IMR-90 (cell line): ENCODE measurements around the gene CRYBG2. TPM values are rescaled to one million over a fixed set of nuclear protein-coding genes. Genes with fewer than 3 reads are reported as not detected.

Experiments
- ATAC-seq: fragments of 200-7000 bp; cut with Tn5 transposase; 2 replicates; pipeline ENCODE4 v1.9.1; 2020; ENCODE audit warnings: low read depth, mild to moderate bottlenecking, moderate library complexity
- BruUV-seq: library from RNA; stranded (reverse); fragments of 400-500 nt; replicated peaks from 2 replicates; lab custom pipeline; 2021; lab: Mats Ljungman, UMichigan
- CTCF ChIA-PET: fragments of 300-600 bp; formaldehyde crosslinking; extraction: SDS; loops from one replicate; lab custom pipeline; 2021; ENCODE audit warnings: antibody characterized with exemption; lab: Yijun Ruan, JAX
- POLR2A ChIA-PET: fragments of 300-600 bp; sonication (Branson Sonifier 250); formaldehyde crosslinking; loops from one replicate; lab custom pipeline; 2022; ENCODE audit warnings: antibody characterized with exemption; ENCODE audit not compliant: unreplicated experiment; lab: Charles Lee
- DNase-seq: peaks from one replicate; pipeline ENCODE4 v3.0.0; 2013
- H2AFZ ChIP-seq: replicated peaks from 2 replicates; pipeline ENCODE3; 2013; ENCODE audit warnings: low read length, mild to moderate bottlenecking; ENCODE audit not compliant: poor library complexity
- H2AK5ac ChIP-seq: 2 replicates; pipeline ENCODE4 v1.6.1; 2013; ENCODE audit warnings: low read depth, low read length, inconsistent platforms
- H2AK9ac ChIP-seq: replicated peaks from 2 replicates; pipeline ENCODE3; 2013; ENCODE audit warnings: mild to moderate bottlenecking, low read depth, low read length, moderate library complexity; ENCODE audit not compliant: poor library complexity
- H2BK120ac ChIP-seq: 2 replicates; pipeline ENCODE4 v1.6.1; 2013; ENCODE audit warnings: low read depth, low read length, inconsistent platforms
- H2BK15ac ChIP-seq: 3 replicates; pipeline ENCODE4 v1.6.1; 2013; ENCODE audit warnings: low read depth, low read length, inconsistent platforms
- H2BK20ac ChIP-seq: 2 replicates; pipeline ENCODE4 v1.6.1; 2013; ENCODE audit warnings: low read depth, mild to moderate bottlenecking, inconsistent platforms, low read length, moderate library complexity
- H2BK5ac ChIP-seq: 2 replicates; pipeline ENCODE4 v1.6.1; 2013; ENCODE audit warnings: mild to moderate bottlenecking, low read depth, low read length, inconsistent platforms; ENCODE audit not compliant: poor library complexity, severe bottlenecking
- H3K14ac ChIP-seq: replicated peaks from 2 replicates; pipeline ENCODE4 v1.6.1; 2013; ENCODE audit warnings: low read depth, low read length, inconsistent platforms
- H3K18ac ChIP-seq: 2 replicates; pipeline ENCODE4 v1.6.1; 2013; ENCODE audit warnings: low read depth, low read length, control low read depth
- H3K23ac ChIP-seq: 2 replicates; pipeline ENCODE4 v1.6.1; 2013; ENCODE audit warnings: low read depth, low read length, inconsistent platforms
- H3K27ac ChIP-seq: 2 replicates; pipeline ENCODE4 v1.5.1; 2013; ENCODE audit warnings: mild to moderate bottlenecking, control low read depth, low read length; ENCODE audit not compliant: insufficient read depth
- H3K27me3 ChIP-seq: 2 replicates; pipeline ENCODE4 v1.6.1; 2013; ENCODE audit warnings: low read length; ENCODE audit not compliant: control insufficient read depth, insufficient read depth
- H3K36me3 ChIP-seq: 2 replicates; pipeline ENCODE4 v1.6.1; 2013; ENCODE audit warnings: low read length, mixed read lengths; ENCODE audit not compliant: control insufficient read depth, insufficient read depth
- H3K4ac ChIP-seq: 2 replicates; pipeline ENCODE4 v1.6.1; 2013; ENCODE audit warnings: low read depth, low read length, inconsistent platforms
- H3K4me1 ChIP-seq: 2 replicates; pipeline ENCODE4 v1.6.1; 2013; ENCODE audit warnings: low read length, mixed read lengths; ENCODE audit not compliant: control insufficient read depth, insufficient read depth
- H3K4me2 ChIP-seq: 2 replicates; pipeline ENCODE4 v1.6.1; 2013; ENCODE audit warnings: low read depth, mild to moderate bottlenecking, control low read depth, low read length, moderate library complexity
- H3K4me3 ChIP-seq: 2 replicates; pipeline ENCODE4 v1.5.1; 2013; ENCODE audit warnings: low read depth, mild to moderate bottlenecking, control low read depth, low read length, moderate library complexity; ENCODE audit not compliant: insufficient read depth
- H3K56ac ChIP-seq: 2 replicates; pipeline ENCODE4 v1.6.1; 2013; ENCODE audit warnings: low read length, inconsistent platforms; ENCODE audit not compliant: insufficient read depth; ENCODE audit errors: extremely low read depth
- H3K79me1 ChIP-seq, 2 experiments: 2 replicates each; pipeline ENCODE4 v1.6.1; 2013; ENCODE audit warnings: low read length in 2 of 2, inconsistent platforms in 1 of 2, low read depth in 1 of 2
- H3K9ac ChIP-seq: 2 replicates; pipeline ENCODE4 v1.6.1; 2013; ENCODE audit warnings: low read depth, low read length, control low read depth
- H3K9me1 ChIP-seq: 2 replicates; pipeline ENCODE4 v1.6.1; 2013; ENCODE audit warnings: low read length, inconsistent platforms; ENCODE audit not compliant: insufficient read depth
- H3K9me3 ChIP-seq: 2 replicates; pipeline ENCODE4 v1.6.1; 2013; ENCODE audit warnings: low read length; ENCODE audit not compliant: control insufficient read depth, insufficient read depth
- H4K20me1 ChIP-seq: 2 replicates; pipeline ENCODE4 v1.6.1; 2013; ENCODE audit warnings: low read length, inconsistent platforms; ENCODE audit not compliant: insufficient read depth
- H4K5ac ChIP-seq: 2 replicates; pipeline ENCODE4 v1.6.1; 2013; ENCODE audit warnings: mild to moderate bottlenecking, low read depth, low read length, control low read depth
- H4K8ac ChIP-seq, 2 experiments: 2 replicates each; pipeline ENCODE4 v1.6.1; 2013; ENCODE audit warnings: low read depth in 2 of 2, low read length in 2 of 2, control low read depth in 1 of 2, inconsistent platforms in 1 of 2
- H4K91ac ChIP-seq: 2 replicates; pipeline ENCODE4 v1.6.1; 2013; ENCODE audit warnings: low read depth, low read length, inconsistent platforms; ENCODE audit not compliant: insufficient read depth
- BHLHE40 ChIP-seq: fragments of 150-350 bp; IDR thresholded peaks from 2 replicates; pipeline ENCODE4 v1.6.1; 2016; ENCODE audit warnings: mild to moderate bottlenecking, low read depth, low read length
- CEBPB ChIP-seq: IDR thresholded peaks from 2 replicates; pipeline ENCODE4 v1.6.1; 2012; ENCODE audit warnings: low read depth, low read length, improper control_type of control experiment
- CTCF ChIP-seq: conservative IDR thresholded peaks from 2 replicates; pipeline ENCODE4 v1.5.1; 2012; ENCODE audit warnings: mild to moderate bottlenecking, low read depth, low read length, improper control_type of control experiment
- MAFK ChIP-seq: IDR thresholded peaks from 2 replicates; pipeline ENCODE4 v1.6.1; 2012; ENCODE audit warnings: low read depth, low read length, improper control_type of control experiment
- MXI1 ChIP-seq: IDR thresholded peaks from 2 replicates; pipeline ENCODE4 v1.6.1; 2012; ENCODE audit warnings: low read depth, mild to moderate bottlenecking, low read length, moderate library complexity, borderline replicate concordance
- NFE2L2 ChIP-seq: fragments of 150-350 bp; IDR thresholded peaks from 2 replicates; pipeline ENCODE4 v1.6.1; 2016; ENCODE audit warnings: low read depth, mild to moderate bottlenecking, low read length
- POLR2A ChIP-seq: IDR thresholded peaks from 2 replicates; pipeline ENCODE4 v1.6.1; 2012; ENCODE audit warnings: mild to moderate bottlenecking, low read depth, low read length
- RAD21 ChIP-seq: IDR thresholded peaks from 2 replicates; pipeline ENCODE4 v1.6.1; 2012; ENCODE audit warnings: low read length, improper control_type of control experiment
- RCOR1 ChIP-seq: IDR thresholded peaks from 2 replicates; pipeline ENCODE4 v1.6.1; 2012; ENCODE audit warnings: mild to moderate bottlenecking, low read length, improper control_type of control experiment; ENCODE audit not compliant: insufficient replicate concordance
- RFX5 ChIP-seq: IDR thresholded peaks from 2 replicates; pipeline ENCODE4 v1.8.0; 2012; ENCODE audit warnings: low read depth, mild to moderate bottlenecking, low read length, moderate library complexity
- USF2 ChIP-seq: fragments of 150-350 bp; IDR thresholded peaks from 2 replicates; pipeline ENCODE4 v1.6.1; 2017; ENCODE audit warnings: mild to moderate bottlenecking, antibody characterized with exemption, low read length, low read depth
- WGBS, 2 experiments: methylation state at CpG; one replicate each; pipeline versions ENCODE4 v1.1.5 to v1.1.7; 2013; ENCODE audit warnings: missing lambda C conversion rate in 2 of 2; ENCODE audit not compliant: insufficient read length in 1 of 2; ENCODE audit errors: extremely low coverage in 2 of 2; 5-methylcytosine and 5-hydroxymethylcytosine counted together
- dilution Hi-C: fragments of 300-500 bp; cut with HindIII; formaldehyde crosslinking; loops from one replicate; pipeline ENCODE4 v1.14.3; 2018; ENCODE audit warnings: low sequenced_read_pairs; ENCODE audit not compliant: unreplicated experiment
- in situ Hi-C: fragments of 300-500 bp; cut with MboI; formaldehyde crosslinking; loops from 3 replicates; pipeline ENCODE4 v1.14.3; 2019; ENCODE audit warnings: low sequenced_read_pairs, inconsistent platforms, mixed read lengths
- intact Hi-C: fragments of 100-400 bp; cut with micrococcal nuclease; formaldehyde crosslinking; loops from 2 replicates; pipeline ENCODE4 v1.10.0; 2022
- polyA plus RNA-seq, 3 experiments: library from polyadenylated mRNA; depleted of rRNA; stranded (reverse); fragments of >200 nt; gene quantifications; 2 replicates each; pipeline ENCODE4 v1.2.3, GENCODE V29; 2012; ENCODE audit warnings: low replicate concordance in 1 of 3
- total RNA-seq: library from RNA; depleted of rRNA; stranded (reverse); fragments of >200 nt; gene quantifications from 2 replicates; pipeline ENCODE4 v1.2.3, GENCODE V29; 2012

Gene CRYBG2
- total and polyA plus RNA-seq, 2 of the 4 experiments (the other 2 are of a cell fraction) = not detected

GRCh38 chr1:26389604-26390247, 35.8 kb upstream of the CRYBG2 start:
- WGBS, 2 experiments = no CpG with 5 or more reads among the region's 4 CpGs
- intact Hi-C loops = loop anchor here (2.0 kb wide), 3 partner anchors 69 to 353 kb away; no protein-coding TSS in a partner anchor
- CTCF ChIA-PET = interaction anchor here (1.4 kb wide), 1 partner anchor 68 kb away, joined by 4 read pairs; no protein-coding TSS in a partner anchor

More at GRCh38 chr1:26389604-26390247, 35.8 kb upstream of the CRYBG2 start:
- Histone ChIP-seq H3K4me1 (peaks cover 2% of the 10 kb centered on the region), H2BK15ac (no peak overlapping the region), H3K18ac (no peak overlapping the region), H3K36me3 (no peaks in the 10 kb centered on the region), H3K79me1 (no peaks in the 10 kb centered on the region), H2BK5ac (no peak overlapping the region), H4K20me1 (no peaks in the 10 kb centered on the region), H3K9me1 (no peaks in the 10 kb centered on the region), H2AK9ac (no peak overlapping the region), H3K9me3 (no peaks in the 10 kb centered on the region), H3K27ac (no peak overlapping the region), H2BK120ac (no peak overlapping the region), H3K9ac (no peak overlapping the region), H3K4me3 (no peak overlapping the region), H2BK20ac (no peak overlapping the region), H3K56ac (no peak overlapping the region), H3K4me2 (no peak overlapping the region), H3K14ac (no peak overlapping the region), H3K23ac (no peak overlapping the region), H4K5ac (no peak overlapping the region), H2AFZ (no peak overlapping the region), H2AK5ac (no peak overlapping the region), H3K4ac (no peak overlapping the region), H3K27me3 (peaks cover 2% of the 10 kb centered on the region; the same call in 1 of the 2 replicates), H4K8ac (no peak overlapping the region), H4K91ac (no peak overlapping the region)
- POLR2A ChIA-PET = no interaction called here
- DNase-seq (no peak), ATAC-seq (no peak)
- no TSS peak for BruUV-seq
- dilution Hi-C loops (no loop called here), in situ Hi-C loops (no loop called here)
- TF ChIP-seq RAD21 = no peak
- TF ChIP-seq BHLHE40 = no peak
- TF ChIP-seq POLR2A = no peak
- TF ChIP-seq CTCF = no peak
- no peak for TF ChIP-seq CEBPB
- TF ChIP-seq RCOR1 = no peak
- no peak for TF ChIP-seq MXI1
- TF ChIP-seq RFX5 = no peak
- no peak for TF ChIP-seq NFE2L2
- no peak for TF ChIP-seq MAFK
- TF ChIP-seq USF2 = no peak
